ENCODE data around the gene RAB34. TPM values are rescaled to one million over a fixed set of nuclear protein-coding genes. Genes with fewer than 3 reads are reported as not detected.

Gene RAB34
- total RNA-seq, 1 experiment from 2014 or later: 189 TPM

DNA sequence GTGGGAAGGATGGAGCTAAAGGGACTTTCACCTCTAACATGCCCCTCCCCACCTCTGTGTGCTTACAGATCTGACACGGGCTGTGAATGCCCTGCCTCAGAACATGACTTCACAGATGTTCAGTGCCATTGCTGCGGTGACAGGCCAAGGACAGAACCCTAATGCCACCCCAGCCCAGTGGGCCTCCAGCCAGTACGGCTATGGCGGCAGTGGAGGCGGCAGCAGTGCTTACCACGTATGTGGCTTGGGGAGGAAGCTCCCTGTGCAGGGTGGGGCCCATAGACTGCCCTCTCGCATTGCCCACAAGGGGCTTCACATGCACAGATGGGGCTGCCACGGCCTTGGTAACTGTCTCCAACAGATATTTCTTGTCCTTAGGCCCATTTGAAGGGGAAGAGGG lies 17.4 kb downstream of the RAB34 start:
- Histone ChIP-seq H4K91ac (ENCODE audit: insufficient read length, low read depth, low read length) (no peak overlapping the region), H2BK15ac (ENCODE audit: low read depth, low read length) (no peak overlapping the region), H4K8ac (replicated peaks; ENCODE audit: insufficient read length, low read depth, low read length) (no peak overlapping the region), H3K9me3 (ENCODE audit: control insufficient read depth, low read depth, low read length) (no peaks in the 10 kb centered on the region), H3K79me2 (ENCODE audit: insufficient read depth, low read length) (no peaks in the 10 kb centered on the region), H2BK12ac (ENCODE audit: insufficient read length, low read depth, low read length) (no peak overlapping the region), H3K18ac (ENCODE audit: insufficient read length, low read depth, low read length) (no peak overlapping the region), H3K14ac (ENCODE audit: insufficient read depth, low read length) (no peak overlapping the region), H3K23ac (ENCODE audit: insufficient read length, low read depth, low read length) (no peak overlapping the region), H3K9ac (ENCODE audit: extremely low read depth, insufficient read length, low read length) (no peak overlapping the region), H2BK20ac (ENCODE audit: low read depth, low read length, poor library complexity, severe bottlenecking) (no peak overlapping the region), H2AK5ac (ENCODE audit: insufficient read length, low read length) (no peak overlapping the region), H3K23me2 (ENCODE audit: insufficient read length, low read depth, low read length, poor library complexity, severe bottlenecking) (no peaks in the 10 kb centered on the region), H3K27ac (ENCODE audit: insufficient read length, low read depth, low read length) (no peak overlapping the region), H4K20me1 (ENCODE audit: control insufficient read depth, insufficient read depth, insufficient read length) (peaks cover 4% of the 10 kb centered on the region), H3K79me1 (ENCODE audit: insufficient read depth, low read depth, low read length, poor library complexity, severe bottlenecking) (no peaks in the 10 kb centered on the region), H2AFZ (ENCODE audit: low read length) (no peak overlapping the region), H2BK5ac (ENCODE audit: insufficient read length, low read length) (no peak overlapping the region), H3K27me3 (ENCODE audit: insufficient read depth, low read length) (no peaks in the 10 kb centered on the region), H3T11ph (ENCODE audit: low read length) (no peak overlapping the region), H2BK120ac (ENCODE audit: low read depth, low read length, poor library complexity, severe bottlenecking) (no peak overlapping the region), H3K56ac (ENCODE audit: insufficient read length, low read depth, low read length) (no peak overlapping the region), H4K5ac (ENCODE audit: insufficient read length, low read depth, low read length) (no peak overlapping the region), H3K4ac (ENCODE audit: low read depth, low read length) (no peak overlapping the region), H3K4me2 (ENCODE audit: insufficient read depth, insufficient read length, low read length) (no peak overlapping the region), H3K4me1 (ENCODE audit: insufficient read depth, low read length) (no peaks in the 10 kb centered on the region)
- Mint-ChIP-seq H3K4me1 (peaks cover 14 to 17% of the 10 kb centered on the region in 2 experiments), H3K4me3 (no peak overlapping the region), H3K9me3 (no peaks in the 10 kb centered on the region), H3K36me3 (ENCODE audit: insufficient read depth in 1 of 3, low read depth in 3 of 3) (peaks cover 43 to 94% (median 87%) of the 10 kb centered on the region in 3 experiments; a peak in 6 of 7 replicates), H3K27me3 (ENCODE audit: low read depth) (no peaks in the 10 kb centered on the region), H3K27ac (no peak overlapping the region; a peak in 1 of 7 replicates)
- TF ChIP-seq, protein P1, sequence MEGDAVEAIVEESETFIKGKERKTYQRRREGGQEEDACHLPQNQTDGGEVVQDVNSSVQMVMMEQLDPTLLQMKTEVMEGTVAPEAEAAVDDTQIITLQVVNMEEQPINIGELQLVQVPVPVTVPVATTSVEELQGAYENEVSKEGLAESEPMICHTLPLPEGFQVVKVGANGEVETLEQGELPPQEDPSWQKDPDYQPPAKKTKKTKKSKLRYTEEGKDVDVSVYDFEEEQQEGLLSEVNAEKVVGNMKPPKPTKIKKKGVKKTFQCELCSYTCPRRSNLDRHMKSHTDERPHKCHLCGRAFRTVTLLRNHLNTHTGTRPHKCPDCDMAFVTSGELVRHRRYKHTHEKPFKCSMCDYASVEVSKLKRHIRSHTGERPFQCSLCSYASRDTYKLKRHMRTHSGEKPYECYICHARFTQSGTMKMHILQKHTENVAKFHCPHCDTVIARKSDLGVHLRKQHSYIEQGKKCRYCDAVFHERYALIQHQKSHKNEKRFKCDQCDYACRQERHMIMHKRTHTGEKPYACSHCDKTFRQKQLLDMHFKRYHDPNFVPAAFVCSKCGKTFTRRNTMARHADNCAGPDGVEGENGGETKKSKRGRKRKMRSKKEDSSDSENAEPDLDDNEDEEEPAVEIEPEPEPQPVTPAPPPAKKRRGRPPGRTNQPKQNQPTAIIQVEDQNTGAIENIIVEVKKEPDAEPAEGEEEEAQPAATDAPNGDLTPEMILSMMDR (conservative IDR thresholded peaks at IDR 0.05): no peak
- no CpG with 5 or more reads among the region's 8 CpGs for WGBS (ENCODE audit: extremely low coverage, insufficient read length, low lambda C conversion rate)
- DNase-seq: no peak

Measured in H9 (cell line).